RPMI8226 (cell line): ENCODE data around the gene CES4A.
"Not testable (repeated sequence)": the region's sequence is repeated elsewhere in the genome, so short reads cannot be mapped to it uniquely, and the experiment has no call there.

ENCODE experiments used
- DNase-seq: peaks from one replicate; pipeline ENCODE4 v3.0.0-alpha.2; 2015

CES4A gene

DNA sequence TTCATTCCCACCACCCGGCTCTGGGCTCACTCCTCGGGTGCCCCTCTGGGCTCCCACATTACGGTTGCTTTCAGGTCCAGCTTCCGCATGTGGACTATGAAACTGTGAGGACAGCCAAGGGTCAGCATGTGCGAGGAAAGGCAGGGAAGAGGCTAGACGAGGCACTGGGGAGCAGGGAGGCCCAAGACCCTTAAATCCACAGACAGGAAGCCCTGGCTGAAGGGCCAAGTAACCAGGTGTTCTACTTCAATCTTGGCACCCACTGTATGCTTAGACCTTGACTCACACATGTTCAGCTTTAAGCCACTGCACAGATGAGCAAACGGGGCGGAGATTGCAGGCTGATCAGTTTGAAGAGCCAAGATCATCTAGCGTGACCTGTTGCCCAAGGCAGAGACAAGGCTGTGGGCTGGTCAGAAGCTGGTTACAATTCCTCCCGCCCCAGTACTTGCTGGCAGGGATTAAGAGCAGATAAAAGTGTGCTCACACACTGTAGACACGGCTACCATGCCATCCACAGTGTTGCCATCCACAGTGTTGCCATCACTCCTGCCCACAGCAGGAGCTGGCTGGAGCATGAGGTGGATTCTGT lies at the start of gene CES4A:
CES4A (plus strand) TSS at position 393 of the 592 bp plus-strand sequence; CDS start at position 577, 184 bp downstream.
- DNase-seq = no peak

DNA sequence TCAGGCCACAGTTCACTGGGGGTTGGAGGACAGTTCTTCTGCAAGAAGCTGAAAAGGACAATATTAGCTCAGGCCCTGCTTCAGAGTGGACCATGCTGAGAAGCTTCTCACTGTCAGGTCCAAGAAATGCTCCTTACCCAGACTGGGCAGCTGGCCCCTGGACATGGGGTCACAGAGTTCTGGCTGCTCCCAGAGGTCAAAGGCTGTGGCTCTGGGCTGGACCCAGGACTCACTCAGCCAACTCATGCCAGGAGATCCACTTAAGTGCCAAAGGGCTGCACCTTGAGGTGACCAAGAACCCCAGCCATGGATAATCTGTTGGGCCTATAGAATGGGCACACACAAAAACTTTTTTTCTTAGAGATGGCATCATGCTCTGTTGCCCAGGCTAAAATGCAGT lies 49.0 kb upstream of the CES4A start:
- no peak for DNase-seq

DNA sequence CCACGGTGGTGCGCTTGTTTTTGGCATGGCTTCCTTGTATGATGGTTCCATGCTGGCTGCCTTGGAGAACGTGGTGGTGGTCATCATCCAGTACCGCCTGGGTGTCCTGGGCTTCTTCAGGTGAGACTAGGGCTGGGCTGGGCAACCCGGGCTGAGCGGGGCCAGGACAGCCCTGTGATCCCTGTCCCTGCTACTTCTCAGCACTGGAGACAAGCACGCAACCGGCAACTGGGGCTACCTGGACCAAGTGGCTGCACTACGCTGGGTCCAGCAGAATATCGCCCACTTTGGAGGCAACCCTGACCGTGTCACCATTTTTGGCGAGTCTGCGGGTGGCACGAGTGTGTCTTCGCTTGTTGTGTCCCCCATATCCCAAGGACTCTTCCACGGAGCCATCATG lies 48.2 kb upstream of the CES4A start:
- no peak for DNase-seq

DNA sequence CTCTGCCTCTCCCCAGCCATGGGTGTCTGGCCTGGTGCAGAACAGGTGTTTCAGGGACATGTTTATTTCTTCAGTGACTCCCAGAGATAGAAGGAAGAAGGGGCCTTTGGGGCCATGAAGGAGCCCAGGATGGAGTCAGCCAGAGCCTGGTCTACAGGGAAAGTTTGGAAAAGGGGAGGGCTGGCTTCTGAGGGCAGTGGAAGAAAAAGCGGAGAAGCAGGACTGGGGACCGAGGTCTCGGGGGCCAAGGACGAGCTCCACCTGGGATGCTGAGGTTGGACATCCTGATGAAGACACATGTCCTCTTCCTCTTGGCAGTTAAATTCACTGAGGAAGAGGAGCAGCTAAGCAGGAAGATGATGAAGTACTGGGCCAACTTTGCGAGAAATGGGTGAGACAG lies 45.4 kb upstream of the CES4A start:
- no peak for DNase-seq

DNA sequence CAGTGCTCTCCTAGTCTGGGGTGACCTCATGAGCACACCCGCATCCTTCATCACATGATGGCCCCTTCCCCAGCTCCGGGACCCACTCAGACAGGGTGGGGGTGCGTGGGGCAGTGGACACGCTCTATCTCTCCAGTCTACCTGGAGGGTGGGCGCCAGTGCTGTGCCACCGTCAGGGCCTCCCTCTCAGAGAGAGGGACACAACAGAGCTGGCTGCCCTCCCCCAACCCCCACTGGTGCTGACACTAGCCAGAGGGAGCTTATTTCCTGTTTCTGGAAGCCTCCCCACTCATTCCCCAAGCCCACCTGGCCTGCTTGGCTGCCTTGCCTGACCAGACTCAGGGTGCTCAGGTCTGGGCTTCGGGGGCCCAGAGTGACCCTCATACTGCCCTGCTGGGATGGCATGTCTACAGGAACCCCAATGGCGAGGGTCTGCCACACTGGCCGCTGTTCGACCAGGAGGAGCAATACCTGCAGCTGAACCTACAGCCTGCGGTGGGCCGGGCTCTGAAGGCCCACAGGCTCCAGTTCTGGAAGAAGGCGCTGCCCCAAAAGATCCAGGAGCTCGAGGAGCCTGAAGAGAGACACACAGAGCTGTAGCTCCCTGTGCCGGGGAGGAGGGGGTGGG lies 44.8 kb upstream of the CES4A start:
- no peak for DNase-seq

DNA sequence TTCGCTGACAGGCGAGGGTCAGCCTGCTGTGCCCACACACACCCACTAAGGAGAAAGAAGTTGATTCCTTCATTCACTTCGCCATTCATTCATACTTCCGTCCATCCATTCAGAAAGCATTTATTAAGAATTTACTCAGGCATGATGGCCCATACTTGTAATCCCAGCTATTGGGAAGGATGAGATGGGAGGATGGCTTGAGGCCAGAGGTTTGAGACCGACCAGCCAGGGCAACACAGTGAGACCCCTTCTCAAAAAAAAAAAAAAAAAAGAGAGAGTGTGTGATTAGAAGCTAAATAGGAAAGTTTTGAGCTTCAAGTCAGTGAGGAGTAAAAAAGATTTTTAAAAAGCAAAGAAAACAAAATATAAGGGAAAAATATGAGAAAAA lies 44.3 kb upstream of the CES4A start:
- DNase-seq = no peak

DNA sequence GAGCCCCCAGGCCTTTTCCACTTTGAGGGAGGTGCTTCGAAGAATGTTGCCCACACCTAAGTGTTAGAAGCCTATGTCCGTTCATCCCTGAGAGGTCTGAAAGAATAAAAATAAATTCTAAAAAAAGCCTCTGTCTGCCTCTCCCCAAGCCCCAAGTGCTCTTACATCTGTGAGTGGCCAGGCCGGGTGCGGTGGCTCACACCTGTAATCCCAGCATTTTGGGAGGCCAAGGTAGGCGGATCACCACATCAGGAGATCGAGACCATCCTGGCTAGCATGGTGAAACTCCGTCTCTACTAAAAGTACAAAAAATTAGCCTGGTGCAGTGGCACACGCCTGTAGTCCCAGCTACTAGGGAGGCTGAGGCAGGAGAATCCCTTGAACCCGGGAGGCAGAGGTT lies 43.4 kb upstream of the CES4A start:
- not testable (repeated sequence) for DNase-seq

DNA sequence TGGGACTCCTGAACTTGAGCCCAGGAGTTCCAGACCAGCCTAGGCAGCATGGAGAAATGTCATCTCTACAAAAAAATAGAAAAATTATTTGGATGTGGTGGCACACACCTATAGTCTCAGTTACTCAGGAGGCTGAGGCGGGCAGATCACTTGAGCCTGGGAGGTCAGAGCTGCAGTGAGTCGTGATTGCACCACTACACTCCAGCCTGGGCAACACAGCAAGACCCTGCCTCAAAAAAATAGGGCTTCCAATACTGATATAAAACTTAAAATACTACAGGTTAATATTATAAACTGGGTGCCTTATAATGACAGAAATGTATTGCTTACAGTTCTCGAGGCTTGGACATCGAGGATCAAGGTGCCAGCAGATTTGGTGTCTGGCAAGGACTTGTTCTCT lies 42.5 kb upstream of the CES4A start:
- no peak for DNase-seq

DNA sequence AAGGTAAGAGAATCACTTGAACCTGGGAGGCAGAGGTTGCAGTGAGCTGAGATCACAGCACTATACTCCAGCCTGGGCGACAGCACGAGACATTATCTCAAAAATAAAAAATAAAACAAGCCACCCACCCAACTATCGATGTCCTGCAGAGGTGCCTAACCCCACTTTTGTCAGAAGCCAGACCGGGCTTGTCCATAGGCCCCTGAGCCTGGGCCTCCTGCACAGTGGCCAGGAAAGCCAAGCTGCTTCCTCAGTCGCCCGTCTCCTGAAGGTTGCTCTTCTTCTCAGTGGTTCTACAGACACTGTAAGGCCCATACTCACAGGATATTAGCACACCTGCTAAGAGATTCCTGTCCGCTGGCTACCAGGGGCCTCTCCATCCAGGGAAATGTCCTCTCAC lies 41.8 kb upstream of the CES4A start:
- no peak for DNase-seq

DNA sequence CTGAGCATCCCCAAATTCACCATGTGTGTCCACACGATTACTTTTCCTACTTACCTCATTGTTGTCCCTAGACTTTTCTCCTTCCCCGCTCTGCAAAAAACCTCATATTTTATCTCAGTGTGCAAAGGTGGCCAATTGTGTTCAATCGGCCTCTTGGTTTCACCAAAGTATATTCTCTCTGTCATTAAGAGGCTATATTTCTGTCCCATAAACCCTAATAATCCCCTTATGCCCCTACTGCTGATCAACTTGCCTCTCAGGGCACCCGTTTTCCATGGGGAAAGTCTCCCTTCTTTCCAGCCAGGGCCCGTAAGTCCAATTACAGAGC lies 41.5 kb upstream of the CES4A start:
- DNase-seq = no peak

DNA sequence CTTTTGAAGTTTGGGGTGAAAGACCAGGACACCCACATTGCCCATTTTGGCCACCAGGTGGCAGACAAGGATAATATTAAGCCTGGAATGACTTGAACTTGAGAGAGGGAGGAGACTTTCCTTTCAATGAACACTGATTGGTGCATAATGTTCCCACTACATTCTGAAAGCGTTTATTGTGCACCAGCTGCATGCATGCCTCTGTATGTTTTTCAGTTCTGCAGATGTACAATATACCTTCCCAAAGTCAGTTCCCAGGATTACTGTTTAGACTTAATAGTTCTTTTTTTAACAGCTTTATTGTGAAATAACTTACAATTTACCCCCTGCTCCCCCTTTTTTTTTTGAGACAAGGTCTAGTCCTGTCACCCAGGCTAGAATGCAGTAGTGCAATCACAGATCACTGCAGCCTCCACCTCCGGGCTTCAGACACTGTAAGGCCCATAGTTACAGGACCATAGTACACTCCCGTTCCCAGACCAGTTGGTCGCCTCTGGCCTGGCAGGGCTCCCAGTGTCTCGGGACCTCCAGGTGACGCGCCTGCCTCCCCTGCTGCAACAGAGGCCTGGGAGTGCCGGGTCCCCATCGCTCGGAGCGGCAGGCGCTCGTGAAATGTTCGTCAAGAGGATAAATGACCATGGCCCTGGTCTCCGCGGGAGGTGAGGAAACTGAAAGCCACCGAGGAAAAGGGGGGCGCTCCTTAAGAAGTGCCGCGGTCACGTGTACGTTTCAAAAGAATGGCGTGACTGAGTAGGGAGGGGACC lies 40.9 kb upstream of the CES4A start:
- DNase-seq = peak; percentile 88

DNA sequence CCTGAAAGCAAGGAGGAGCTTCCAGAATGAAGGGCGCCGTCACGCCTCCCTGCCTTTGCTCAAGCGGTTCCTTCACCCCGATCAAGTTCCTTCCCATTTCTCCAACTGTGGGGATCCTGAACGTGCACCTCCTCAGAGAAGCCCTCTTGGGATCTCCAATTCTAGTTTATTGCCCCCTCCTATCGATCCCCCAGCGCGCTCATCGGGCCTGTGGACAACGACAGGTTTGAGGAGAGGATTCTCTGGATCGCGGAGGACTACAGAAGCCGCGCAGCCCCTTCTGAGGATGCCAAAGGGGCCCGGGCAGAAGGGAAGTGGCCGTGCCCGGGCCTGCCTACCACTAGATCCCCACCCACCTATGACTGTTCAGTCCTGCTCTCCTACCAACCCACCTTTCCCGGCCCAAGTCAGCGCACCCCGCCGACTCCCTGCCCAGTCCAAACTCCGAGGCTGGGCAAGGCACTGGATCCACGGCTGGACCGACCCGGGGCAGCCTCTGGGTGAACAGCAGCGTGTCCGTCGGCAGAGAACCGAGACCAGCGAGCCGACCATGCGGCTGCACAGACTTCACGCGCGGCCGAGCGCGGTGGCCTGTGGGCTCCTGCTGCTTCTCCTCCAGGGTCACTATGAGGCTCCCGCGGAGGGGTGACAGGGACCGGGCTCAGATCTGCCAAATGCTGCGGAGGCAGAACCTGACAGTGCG lies 40.1 kb upstream of the CES4A start:
- no peak for DNase-seq

DNA sequence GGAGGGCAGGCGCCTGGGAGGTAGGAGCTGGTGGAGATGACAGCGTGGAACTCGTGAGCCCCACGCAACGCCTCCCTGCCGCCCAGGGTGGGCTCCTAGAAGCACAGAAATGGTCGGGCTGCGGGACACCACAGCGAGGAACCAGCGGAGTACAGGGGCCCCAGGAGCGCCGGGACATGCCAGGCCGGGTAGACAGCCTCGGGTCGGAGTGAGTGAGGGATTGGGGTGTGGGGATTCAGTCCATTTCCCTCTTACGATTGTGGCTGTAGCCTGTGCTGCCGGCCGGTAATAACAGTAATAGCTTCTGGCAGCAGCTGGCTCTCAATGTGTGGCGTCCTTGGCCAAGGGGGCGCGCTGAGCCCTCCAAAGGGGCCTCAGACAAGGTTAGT lies 39.6 kb upstream of the CES4A start:
- DNase-seq = no peak

DNA sequence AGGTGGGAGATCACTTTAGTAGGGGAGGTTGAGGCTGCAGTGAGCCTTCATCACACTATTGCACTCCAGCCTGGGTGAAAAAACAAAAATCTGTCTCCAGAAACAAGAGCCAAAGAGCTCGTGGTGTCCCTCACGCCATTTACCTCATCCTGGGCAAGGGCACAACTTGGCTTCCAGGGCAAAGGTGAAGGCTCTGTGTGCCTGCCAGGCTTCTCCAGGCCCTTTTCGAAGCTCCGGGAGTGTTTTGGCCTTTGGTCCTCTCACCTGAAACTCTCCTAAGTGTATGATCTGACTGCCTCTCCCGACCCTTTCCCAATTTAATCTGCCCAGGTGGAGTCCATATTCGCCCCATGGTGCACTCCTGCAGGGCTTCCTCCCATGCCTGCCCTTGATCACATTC lies 38.9 kb upstream of the CES4A start:
- no peak for DNase-seq

DNA sequence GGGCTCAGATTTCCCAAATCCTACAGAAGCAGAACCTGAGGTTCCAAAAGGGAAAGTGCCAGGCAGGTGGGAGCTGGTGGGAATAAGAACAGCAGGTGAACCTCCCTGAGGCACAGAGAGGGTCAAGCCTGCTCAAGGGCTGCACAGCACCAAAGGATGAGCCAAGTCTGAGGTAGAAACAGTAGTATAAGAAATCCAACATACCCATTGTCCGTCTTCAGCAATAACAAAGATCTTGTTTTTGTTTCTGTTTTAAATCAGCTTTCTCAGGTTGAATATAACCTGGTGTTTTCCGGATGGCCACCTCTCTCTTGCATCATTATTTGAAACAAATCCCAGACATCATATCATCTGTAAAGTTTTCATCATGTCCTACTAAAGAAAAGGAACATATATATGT lies 38.0 kb upstream of the CES4A start:
- no peak for DNase-seq

DNA sequence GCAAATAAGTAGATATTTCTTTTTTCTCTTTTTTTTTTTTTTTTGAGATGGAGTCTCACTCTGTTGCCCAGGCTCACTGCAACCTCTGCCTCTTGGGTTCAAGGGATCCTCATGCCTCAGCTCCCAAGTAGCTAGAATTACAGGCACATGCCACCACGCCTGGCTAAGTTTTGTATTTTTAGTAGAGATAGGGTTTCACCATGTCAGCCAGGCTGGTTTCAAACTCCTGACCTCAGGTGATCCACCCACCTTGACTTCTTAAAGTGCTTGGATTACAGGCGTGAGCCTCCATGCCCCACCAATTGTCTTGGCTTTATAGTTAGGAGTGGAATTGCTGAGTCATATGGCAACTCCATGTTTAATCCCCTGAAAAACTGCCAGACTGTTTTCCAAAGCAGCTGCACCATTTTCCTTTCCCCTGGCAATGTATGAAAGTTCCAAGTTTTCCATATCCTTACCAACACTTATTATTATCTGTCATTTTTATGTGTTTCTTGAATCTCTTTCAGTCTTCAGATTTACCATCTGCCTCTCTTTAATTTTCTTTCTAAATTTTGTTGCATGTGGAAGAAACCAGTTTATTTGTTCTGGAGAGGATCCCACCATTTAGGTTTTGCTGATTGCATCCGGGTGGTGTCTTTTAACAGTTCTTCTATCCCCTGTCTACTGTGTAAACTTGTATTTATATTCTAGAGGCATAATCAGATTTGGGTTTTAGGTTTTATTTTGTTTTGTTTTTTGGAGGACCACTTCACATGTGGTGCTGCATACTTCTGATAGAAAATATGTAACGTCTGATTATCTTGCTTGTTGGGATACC lies 37.2 kb upstream of the CES4A start:
- no peak for DNase-seq

DNA sequence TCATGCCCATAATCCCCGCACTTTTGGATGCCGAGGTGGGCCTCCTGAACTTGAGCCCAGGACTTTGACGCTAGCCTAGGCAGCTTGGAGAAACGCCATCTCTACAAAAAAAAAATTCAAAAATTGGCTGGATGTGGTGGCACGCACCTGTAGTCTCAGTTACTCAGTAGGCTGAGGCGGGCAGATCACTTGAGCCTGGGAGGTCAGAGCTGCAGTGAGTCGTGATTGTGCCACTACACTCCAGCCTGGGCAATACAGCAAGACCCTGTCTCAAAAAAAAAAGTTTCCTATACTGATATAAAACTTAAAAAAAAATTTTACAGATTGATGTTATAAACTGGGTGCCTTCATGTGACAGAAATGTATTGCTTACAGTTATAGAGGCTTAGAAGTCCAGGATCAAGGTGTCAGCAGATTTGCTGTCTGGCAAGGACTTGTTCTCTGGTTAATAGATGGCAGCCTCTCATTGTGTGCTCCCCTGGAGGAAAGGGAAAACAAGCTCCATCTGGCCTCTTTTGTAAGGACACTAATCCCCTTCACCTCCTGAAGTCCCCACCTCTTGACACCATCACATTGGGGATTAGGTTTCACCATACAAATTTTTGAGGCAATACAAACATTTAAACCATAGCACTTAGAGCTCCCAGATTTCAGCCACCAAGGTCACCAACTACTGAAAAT lies 35.8 kb upstream of the CES4A start:
- no peak for DNase-seq

DNA sequence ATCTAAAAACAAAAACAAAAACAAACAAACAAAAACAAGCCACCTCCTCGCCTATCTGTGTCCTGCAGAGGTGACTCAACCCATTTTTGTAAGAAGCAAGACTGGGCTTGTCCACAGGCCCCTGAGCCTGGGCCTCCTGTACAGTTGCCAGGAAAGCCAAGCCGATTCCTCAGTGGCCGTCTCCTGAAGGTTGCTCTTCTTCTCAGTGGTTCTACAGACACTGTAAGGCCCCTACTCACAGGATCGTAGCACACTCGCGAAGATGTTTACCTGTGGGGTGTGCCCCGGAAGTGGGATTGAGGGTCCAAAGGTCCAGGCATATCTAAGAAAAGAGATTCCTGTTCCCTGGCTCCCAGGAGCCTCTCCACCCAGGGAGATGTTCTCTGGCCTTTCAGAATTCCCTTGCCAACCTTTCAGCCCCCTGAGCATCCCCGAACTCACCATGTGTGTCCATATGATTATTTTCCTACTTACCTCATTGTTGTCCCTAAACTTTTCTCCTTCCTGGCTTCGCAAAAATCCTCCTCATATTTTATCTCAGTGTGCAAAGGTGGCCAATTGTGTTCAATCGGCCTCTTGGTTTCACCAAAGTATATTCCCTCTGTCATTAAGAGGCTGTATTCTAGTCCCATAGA lies 34.8 kb upstream of the CES4A start:
- DNase-seq = no peak

DNA sequence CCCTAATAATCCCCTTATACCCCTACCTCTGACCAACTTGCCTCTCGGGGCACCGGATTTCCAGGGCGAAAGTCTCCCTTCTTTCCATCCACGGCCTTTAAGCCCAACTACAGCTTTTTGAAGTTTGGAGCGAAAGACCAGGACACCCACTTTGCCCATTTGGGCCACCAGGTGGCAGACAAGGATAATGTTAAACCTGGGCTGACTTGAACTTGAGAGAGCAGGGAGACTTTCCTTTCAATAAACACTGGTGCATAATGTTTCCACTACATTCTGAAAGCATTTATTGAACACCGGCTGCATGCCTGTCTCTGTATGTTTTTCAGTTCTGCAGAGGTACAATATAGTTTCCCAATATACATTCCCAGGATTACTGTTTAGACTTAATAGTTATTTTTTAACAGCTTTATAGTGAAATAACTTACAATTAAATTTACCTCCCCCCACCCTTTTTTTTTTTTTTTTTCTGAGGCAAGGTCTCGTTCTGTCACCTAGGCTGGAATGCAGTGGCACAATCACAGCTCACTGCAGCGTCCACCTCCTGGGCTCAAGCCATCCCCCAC lies 34.2 kb upstream of the CES4A start:
- peak; percentile 86 for DNase-seq

DNA sequence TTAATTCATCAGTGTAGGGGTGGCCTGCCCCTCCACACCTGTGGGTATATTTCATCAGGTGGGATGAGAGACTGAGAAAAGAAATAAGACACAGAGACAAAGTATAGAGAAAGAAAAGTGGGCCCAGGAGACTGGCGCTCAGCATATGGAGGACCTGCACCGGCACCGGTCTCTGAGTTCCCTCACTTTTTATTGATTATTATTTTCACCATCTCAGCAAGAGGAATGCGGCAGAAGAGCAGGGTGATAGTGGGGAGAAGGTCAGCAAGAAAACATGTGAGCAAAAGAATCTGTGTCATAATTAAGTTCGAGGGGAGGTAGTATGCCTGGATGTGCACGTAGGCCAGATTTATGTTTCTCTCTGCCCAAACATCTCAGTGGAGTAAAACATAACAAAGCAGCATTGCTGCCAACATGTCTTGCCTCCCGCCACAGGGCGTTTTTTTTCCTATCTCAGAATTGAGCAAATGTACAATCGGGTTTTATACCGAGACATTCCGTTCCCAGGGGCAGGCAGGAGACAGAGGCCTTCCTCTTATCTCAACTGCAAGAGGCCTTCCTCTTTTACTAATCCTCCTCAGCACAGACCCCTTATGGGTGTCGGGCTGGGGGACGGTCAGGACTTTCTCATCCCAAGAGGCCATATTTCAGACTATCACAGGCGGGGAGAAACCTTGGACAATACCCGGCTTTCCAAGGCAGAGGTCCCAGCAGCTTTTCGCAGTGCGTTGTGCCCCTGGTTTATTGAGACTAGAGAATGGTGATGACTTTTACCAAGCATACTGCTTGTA lies 32.8 kb upstream of the CES4A start:
- not testable (repeated sequence) for DNase-seq

DNA sequence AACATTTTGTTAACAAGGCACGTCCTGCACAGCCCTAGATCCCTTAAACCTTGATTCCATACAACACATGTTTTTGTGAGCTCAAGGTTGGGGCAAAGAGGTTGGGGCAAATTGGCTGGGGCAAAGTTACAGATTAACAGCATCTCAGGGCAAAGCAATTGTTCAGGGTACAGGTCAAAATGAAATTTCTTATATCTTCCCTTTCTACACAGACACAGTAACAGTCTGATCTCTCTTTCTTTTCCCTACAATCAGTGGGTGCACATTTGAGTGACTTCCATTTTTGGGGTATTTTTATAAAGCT lies 32.3 kb upstream of the CES4A start:
- DNase-seq = not testable (repeated sequence)
